Mesendoderm (in vitro differentiated cells): ENCODE data around the gene TRMT61A.

Experiments used
- DNase-seq: peaks from one replicate; pipeline ENCODE4 v3.0.0; 2013
- H2AK5ac ChIP-seq: 2 replicates; pipeline ENCODE4 v1.6.1; 2013; ENCODE audit warnings: low read length, inconsistent platforms
- H2BK120ac ChIP-seq: 2 replicates; pipeline ENCODE4 v1.6.1; 2013; ENCODE audit warnings: low read depth, mild to moderate bottlenecking, low read length, moderate library complexity, mixed read lengths
- H2BK15ac ChIP-seq: replicated peaks from 2 replicates; pipeline ENCODE4 v1.6.1; 2013; ENCODE audit warnings: low read depth, mild to moderate bottlenecking, moderate library complexity
- H2BK5ac ChIP-seq: 2 replicates; pipeline ENCODE4 v1.6.1; 2013; ENCODE audit warnings: low read length, inconsistent platforms
- H3K18ac ChIP-seq: 2 replicates; pipeline ENCODE4 v1.6.1; 2013; ENCODE audit warnings: mild to moderate bottlenecking, low read length, mixed read lengths
- H3K23ac ChIP-seq: one replicate; pipeline ENCODE4 v1.6.1; 2013; ENCODE audit warnings: low read length
- H3K27ac ChIP-seq: 2 replicates; pipeline ENCODE4 v1.5.1; 2013; ENCODE audit warnings: low read depth, mild to moderate bottlenecking, inconsistent platforms, low read length, moderate library complexity
- H3K27me3 ChIP-seq: 2 replicates; pipeline ENCODE4 v1.6.1; 2013; ENCODE audit warnings: low read length, control low read depth, mild to moderate bottlenecking, inconsistent platforms; ENCODE audit not compliant: insufficient read depth, poor library complexity
- H3K36me3 ChIP-seq: 2 replicates; pipeline ENCODE4 v1.6.1; 2013; ENCODE audit warnings: low read length, inconsistent platforms; ENCODE audit not compliant: control insufficient read depth, insufficient read depth
- H3K4ac ChIP-seq: one replicate; pipeline ENCODE4 v1.6.1; 2013; ENCODE audit warnings: low read depth, mild to moderate bottlenecking, low read length, moderate library complexity
- H3K4me1 ChIP-seq: 2 replicates; pipeline ENCODE4 v1.6.1; 2013; ENCODE audit warnings: low read depth, low read length, inconsistent platforms; ENCODE audit not compliant: control insufficient read depth
- H3K4me2 ChIP-seq: 2 replicates; pipeline ENCODE4 v1.6.1; 2013; ENCODE audit warnings: low read length
- H3K4me3 ChIP-seq: 2 replicates; pipeline ENCODE4 v1.5.1; 2013; ENCODE audit warnings: mild to moderate bottlenecking, low read length
- H3K56ac ChIP-seq: one replicate; pipeline ENCODE4 v1.6.1; 2013; ENCODE audit warnings: low read length
- H3K79me1 ChIP-seq: 2 replicates; pipeline ENCODE4 v1.6.1; 2013; ENCODE audit warnings: low read length, inconsistent platforms
- H3K79me2 ChIP-seq: 2 replicates; pipeline ENCODE4 v1.6.1; 2013; ENCODE audit warnings: mild to moderate bottlenecking, low read length; ENCODE audit not compliant: control insufficient read depth, insufficient read depth
- H3K9ac ChIP-seq: 2 replicates; pipeline ENCODE4 v1.6.1; 2013; ENCODE audit warnings: low read length, inconsistent platforms
- H4K5ac ChIP-seq: one replicate; pipeline ENCODE4 v1.6.1; 2013; ENCODE audit warnings: low read length
- H4K8ac ChIP-seq: one replicate; pipeline ENCODE4 v1.6.1; 2013; ENCODE audit warnings: low read depth, mild to moderate bottlenecking, control low read depth, low read length, moderate library complexity
- WGBS: extraction: QIAGEN DNeasy Blood & Tissue Kit; methylation state at CpG from one replicate; pipeline ENCODE4 v1.1.7; 2013; ENCODE audit warnings: low lambda C conversion rate, missing lambda C conversion rate; ENCODE audit not compliant: insufficient coverage; ENCODE audit errors: extremely low coverage; 5-methylcytosine and 5-hydroxymethylcytosine counted together

TRMT61A gene

GRCh38 chr14:103531421-103532215 lies 2.6 kb downstream of the TRMT61A start:
- Histone ChIP-seq H3K79me1 (peaks cover 17% of the 10 kb centered on the region), H3K27me3 (no peaks in the 10 kb centered on the region), H3K4me3 (no peak overlapping the region), H3K18ac (no peak overlapping the region), H3K4ac (no peak overlapping the region), H3K27ac (no peak overlapping the region), H2BK15ac (no peak overlapping the region), H3K4me2 (no peak overlapping the region), H2AK5ac (no peak overlapping the region), H3K9ac (no peak overlapping the region), H3K23ac (no peak overlapping the region), H3K4me1 (peaks cover 5% of the 10 kb centered on the region), H4K8ac (no peak overlapping the region), H3K56ac (no peak overlapping the region), H3K36me3 (no peaks in the 10 kb centered on the region), H2BK5ac (no peak overlapping the region), H3K79me2 (peaks cover 12% of the 10 kb centered on the region), H2BK120ac (no peak overlapping the region), H4K5ac (no peak overlapping the region)
- no CpG with 5 or more reads among the region's 15 CpGs for WGBS
- DNase-seq: no peak

- DNase-seq: no peak
- H3K27me3 ChIP-seq: no peaks in the 10 kb centered on the region
- H2AK5ac ChIP-seq: no peak overlapping the region
- H3K56ac ChIP-seq: no peak overlapping the region
- no peak overlapping the region for H3K9ac ChIP-seq
- H3K27ac ChIP-seq: no peak overlapping the region
- no CpG with 5 or more reads among the region's 32 CpGs for WGBS
- no peak overlapping the region for H2BK120ac ChIP-seq
- no peak overlapping the region for H3K18ac ChIP-seq
- no peak overlapping the region for H2BK15ac ChIP-seq
- H4K8ac ChIP-seq: no peak overlapping the region
- H3K4me3 ChIP-seq: no peak overlapping the region
- H3K4ac ChIP-seq: no peak overlapping the region
- H4K5ac ChIP-seq: no peak overlapping the region
- no peak overlapping the region for H2BK5ac ChIP-seq
- no peaks in the 10 kb centered on the region for H3K36me3 ChIP-seq
- peaks cover 5% of the 10 kb centered on the region for H3K4me1 ChIP-seq
- peaks cover 17% of the 10 kb centered on the region for H3K79me1 ChIP-seq
- peaks cover 12% of the 10 kb centered on the region for H3K79me2 ChIP-seq
- no peak overlapping the region for H3K4me2 ChIP-seq
- no peak overlapping the region for H3K23ac ChIP-seq
These were observed 3.5 kb downstream of the TRMT61A start for GRCh38 chr14:103532216-103533136.

- Histone ChIP-seq H3K4ac (no peak overlapping the region), H3K4me1 (peaks cover 5% of the 10 kb centered on the region), H2AK5ac (no peak overlapping the region), H3K27ac (no peak overlapping the region), H2BK120ac (no peak overlapping the region), H3K79me2 (peaks cover 12% of the 10 kb centered on the region), H3K18ac (no peak overlapping the region), H3K56ac (no peak overlapping the region), H3K9ac (no peak overlapping the region), H3K4me2 (no peak overlapping the region), H3K27me3 (no peaks in the 10 kb centered on the region), H3K4me3 (no peak overlapping the region), H3K36me3 (no peaks in the 10 kb centered on the region), H2BK5ac (no peak overlapping the region), H4K5ac (no peak overlapping the region), H4K8ac (no peak overlapping the region), H2BK15ac (no peak overlapping the region), H3K79me1 (peaks cover 17% of the 10 kb centered on the region), H3K23ac (no peak overlapping the region)
- WGBS: no CpG with 5 or more reads among the region's 23 CpGs
- DNase-seq: no peak
These were observed 4.4 kb downstream of the TRMT61A start for GRCh38 chr14:103533137-103533998.

GRCh38 chr14:103533999-103534575 lies 5.1 kb downstream of the TRMT61A start:
- no peak overlapping the region for H3K18ac ChIP-seq
- H2AK5ac ChIP-seq: no peak overlapping the region
- H4K5ac ChIP-seq: no peak overlapping the region
- H3K79me2 ChIP-seq: peaks cover 12% of the 10 kb centered on the region
- H3K36me3 ChIP-seq: no peaks in the 10 kb centered on the region
- no peak overlapping the region for H4K8ac ChIP-seq
- H3K4ac ChIP-seq: no peak overlapping the region
- H2BK15ac ChIP-seq: no peak overlapping the region
- no peak overlapping the region for H3K4me3 ChIP-seq
- no peak overlapping the region for H2BK120ac ChIP-seq
- peaks cover 17% of the 10 kb centered on the region for H3K79me1 ChIP-seq
- H3K9ac ChIP-seq: no peak overlapping the region
- no peaks in the 10 kb centered on the region for H3K27me3 ChIP-seq
- no peak overlapping the region for H3K27ac ChIP-seq
- H3K4me2 ChIP-seq: no peak overlapping the region
- H3K56ac ChIP-seq: no peak overlapping the region
- H2BK5ac ChIP-seq: no peak overlapping the region
- peaks cover 5% of the 10 kb centered on the region for H3K4me1 ChIP-seq
- no peak overlapping the region for H3K23ac ChIP-seq
- no peak for DNase-seq
- no CpG with 5 or more reads among the region's 25 CpGs for WGBS

GRCh38 chr14:103534576-103535061 lies 5.6 kb downstream of the TRMT61A start:
- no peak overlapping the region for H3K18ac ChIP-seq
- H3K4me2 ChIP-seq: no peak overlapping the region
- H2BK5ac ChIP-seq: no peak overlapping the region
- H3K36me3 ChIP-seq: no peaks in the 10 kb centered on the region
- no peak overlapping the region for H3K23ac ChIP-seq
- WGBS: no CpG with 5 or more reads among the region's 22 CpGs
- H3K27me3 ChIP-seq: no peaks in the 10 kb centered on the region
- no peak overlapping the region for H3K56ac ChIP-seq
- H3K4me3 ChIP-seq: no peak overlapping the region
- H4K5ac ChIP-seq: no peak overlapping the region
- DNase-seq: no peak
- H3K27ac ChIP-seq: no peak overlapping the region
- H2BK15ac ChIP-seq: no peak overlapping the region
- no peak overlapping the region for H3K9ac ChIP-seq
- no peak overlapping the region for H4K8ac ChIP-seq
- no peak overlapping the region for H3K4ac ChIP-seq
- no peak overlapping the region for H2AK5ac ChIP-seq
- H3K4me1 ChIP-seq: peaks cover 4% of the 10 kb centered on the region
- H3K79me2 ChIP-seq: peaks cover 8% of the 10 kb centered on the region
- peaks cover 13% of the 10 kb centered on the region for H3K79me1 ChIP-seq
- no peak overlapping the region for H2BK120ac ChIP-seq
